Left ventricle myocardium inferior (tissue), 1 donor: ENCODE data around the gene PMEL. TPM values are rescaled to one million over a fixed set of nuclear protein-coding genes. Genes with fewer than 3 reads are reported as not detected.
"Not testable (repeated sequence)": the region's sequence is repeated elsewhere in the genome, so short reads cannot be mapped to it uniquely, and the experiment has no call there.

ENCODE experiments used
- DNase-seq: peaks from one replicate; pipeline ENCODE4 v3.0.0-alpha.2; 2020
- H3K27ac ChIP-seq: fragments of 200-600 bp; replicated peaks from 2 replicates; pipeline ENCODE4 v1.8.0; 2021
- H3K27me3 ChIP-seq: fragments of 200-600 bp; 2 replicates; pipeline ENCODE4 v1.8.0; 2021; ENCODE audit warnings: low read depth
- H3K36me3 ChIP-seq: fragments of 200-600 bp; 2 replicates; pipeline ENCODE4 v1.8.0; 2021
- H3K4me1 ChIP-seq: fragments of 200-600 bp; 2 replicates; pipeline ENCODE4 v1.8.0; 2021
- H3K4me3 ChIP-seq: fragments of 200-600 bp; 2 replicates; pipeline ENCODE4 v1.8.0; 2021; ENCODE audit warnings: mild to moderate bottlenecking, moderate library complexity
- H3K9me3 ChIP-seq: fragments of 200-600 bp; replicated peaks from 2 replicates; pipeline ENCODE4 v1.8.0; 2021
- CTCF ChIP-seq: fragments of 200-600 bp; IDR thresholded peaks from 2 replicates; pipeline ENCODE4 v1.8.0; 2021; ENCODE audit warnings: antibody characterized with exemption, mild to moderate bottlenecking, borderline replicate concordance
- intact Hi-C: fragments of 100-400 bp; cut with micrococcal nuclease; formaldehyde crosslinking; loops from one replicate; pipeline ENCODE4 v1.11.0; 2022
- total RNA-seq: library from RNA; stranded (reverse); fragmentation: NEBNext Ultra II Directional; extraction: Animal tissue kit (Norgen Biotek cat#: 25700); gene quantifications from one replicate; pipeline ENCODE4 v1.2.1, GENCODE V29; 2021
- donor health status: DM: no; HTN: yes; CAD: no; lungs with severe emphysema.

Gene PMEL
- total RNA-seq, 1 donor from 2014 or later: 0.16 TPM

- DNase-seq: peak; percentile 62
- no peaks in the 10 kb centered on the region for H3K9me3 ChIP-seq
- peaks cover 27% of the 10 kb centered on the region for H3K36me3 ChIP-seq
- no peaks in the 10 kb centered on the region for H3K27me3 ChIP-seq
- peaks cover 12% of the 10 kb centered on the region for H3K4me1 ChIP-seq
- peak overlapping the region; percentile 95 for H3K27ac ChIP-seq
- intact Hi-C loops: no loop called here
- H3K4me3 ChIP-seq: peak overlapping the region; percentile 98
- no peak for TF ChIP-seq CTCF
Measured at GRCh38 chr12:56007564-56008559, 42.0 kb upstream of the PMEL start.

GRCh38 chr12:56004211-56004610, 38.4 kb upstream of the PMEL start:
- Histone ChIP-seq H3K36me3 (peaks cover 38% of the 10 kb centered on the region), H3K4me3 (no peak overlapping the region), H3K27ac (no peak overlapping the region), H3K9me3 (no peaks in the 10 kb centered on the region), H3K4me1 (peaks cover 12% of the 10 kb centered on the region), H3K27me3 (no peaks in the 10 kb centered on the region)
- intact Hi-C loops: no loop called here
- no peak for TF ChIP-seq CTCF
- no peak for DNase-seq

- H3K27me3 ChIP-seq, H3K4me3 ChIP-seq, intact Hi-C loops, H3K9me3 ChIP-seq, H3K27ac ChIP-seq, DNase-seq: not testable (repeated sequence)
- peaks cover 15% of the 10 kb centered on the region for H3K4me1 ChIP-seq
- peaks cover 38% of the 10 kb centered on the region for H3K36me3 ChIP-seq
Measured at GRCh38 chr12:56003376-56003775, 37.5 kb upstream of the PMEL start.

GRCh38 chr12:56001487-56002100, 35.8 kb upstream of the PMEL start:
- Histone ChIP-seq H3K9me3 (no peaks in the 10 kb centered on the region), H3K4me1 (peaks cover 15% of the 10 kb centered on the region), H3K27me3 (no peaks in the 10 kb centered on the region), H3K4me3 (no peak overlapping the region), H3K27ac (no peak overlapping the region), H3K36me3 (peaks cover 38% of the 10 kb centered on the region)
- no peak for DNase-seq
- TF ChIP-seq CTCF: no peak
- intact Hi-C loops: no loop called here

GRCh38 chr12:55999999-56000540, 34.2 kb upstream of the PMEL start:
- H3K27ac ChIP-seq, H3K4me3 ChIP-seq, H3K9me3 ChIP-seq, DNase-seq, H3K27me3 ChIP-seq, intact Hi-C loops: not testable (repeated sequence)
- Histone ChIP-seq H3K36me3 (peaks cover 40% of the 10 kb centered on the region), H3K4me1 (peaks cover 15% of the 10 kb centered on the region)

- DNase-seq, intact Hi-C loops: not testable (repeated sequence)
- H3K36me3 ChIP-seq: peaks cover 44% of the 10 kb centered on the region
Measured at GRCh38 chr12:55999522-55999921, 33.7 kb upstream of the PMEL start.

More at GRCh38 chr12:55999522-55999921, 33.7 kb upstream of the PMEL start:
- H3K9me3 ChIP-seq, H3K27ac ChIP-seq, H3K27me3 ChIP-seq, H3K4me3 ChIP-seq: not testable (repeated sequence)
- peaks cover 15% of the 10 kb centered on the region for H3K4me1 ChIP-seq
